Left lung (tissue), 10 donors: ENCODE measurements around the gene ATP11B. TPM values are rescaled to one million over a fixed set of nuclear protein-coding genes. Genes with fewer than 3 reads are reported as not detected.

Source experiments
- ATAC-seq: fragments of 200-7000 bp; cut with Tn5 transposase; one replicate; pipeline ENCODE4 v1.9.1; 2020; ENCODE audit warnings: moderate library complexity
- DNase-seq, 4 donors: peaks; one replicate each; pipeline ENCODE4 v3.0.0-alpha.2; 2013 to 2020
- H3K27ac ChIP-seq, 2 donors: fragments of 200-600 bp; sonication (generic) in 1 of 2; one replicate each; pipeline versions ENCODE4 v1.5.0 to v1.8.0; 2020 to 2021
- H3K27me3 ChIP-seq, 2 donors: fragments of 200-600 bp; sonication (generic) in 1 of 2; one replicate each; pipeline versions ENCODE4 v1.5.0 to v1.8.0; 2020 to 2021
- H3K36me3 ChIP-seq, 2 donors: fragments of 200-600 bp; sonication (generic) in 1 of 2; one replicate each; pipeline versions ENCODE4 v1.5.0 to v1.8.0; 2020 to 2021
- H3K4me1 ChIP-seq, 2 donors: fragments of 200-600 bp; one replicate each; pipeline ENCODE4 v1.8.0; 2021
- H3K4me3 ChIP-seq, 2 donors: fragments of 200-600 bp; sonication (generic) in 1 of 2; one replicate each; pipeline versions ENCODE4 v1.5.0 to v1.8.0; 2020 to 2021; ENCODE audit warnings: mild to moderate bottlenecking in 1 of 2
- H3K9me3 ChIP-seq, 2 donors: fragments of 200-600 bp; sonication (generic) in 1 of 2; one replicate each; pipeline versions ENCODE4 v1.5.0 to v1.8.0; 2020 to 2021
- CTCF ChIP-seq, 2 donors: fragments of 200-600 bp; sonication (generic) in 1 of 2; IDR thresholded peaks; one replicate each; pipeline versions ENCODE4 v1.5.0 to v1.8.0; 2021; ENCODE audit warnings: antibody characterized with exemption in 2 of 2
- intact Hi-C, 2 donors: fragments of 100-400 bp; cut with DNase I; formaldehyde crosslinking; loops; one replicate each; pipeline versions ENCODE4 v1.11.2 to v1.14.2; 2022
- polyA plus RNA-seq, 6 donors: library from polyadenylated mRNA; unstranded; fragments of 120-200 nt; gene quantifications; one replicate each; pipeline ENCODE4 v1.2.1, GENCODE V29; 2013; ENCODE audit not compliant: insufficient read length in 6 of 6
- total RNA-seq, 2 donors: library from RNA; stranded (reverse); fragmentation: NEBNext Ultra II Directional; extraction: Animal tissue kit (Norgen Biotek cat#: 25700); gene quantifications; one replicate each; pipeline ENCODE4 v1.2.1, GENCODE V29; 2021
- donor health status: DM: no; HTN: yes; CAD: no.
- donor health status: DM: no; HTN: no; CAD: no.

ATP11B gene
- total and polyA plus RNA-seq, 8 donors = 53.9 to 85.0 (median 60.7) TPM

- H3K27me3 ChIP-seq = no peaks in the 10 kb centered on the region
- ATAC-seq (no peak), DNase-seq (no peak)
- no peaks in the 10 kb centered on the region for H3K36me3 ChIP-seq
- no peak overlapping the region for H3K27ac ChIP-seq
- H3K4me1 ChIP-seq = no peaks in the 10 kb centered on the region
- TF ChIP-seq CTCF (IDR thresholded peaks at IDR 0.05) = no peak
- no peak overlapping the region for H3K4me3 ChIP-seq
- intact Hi-C loops = no loop called here
- H3K9me3 ChIP-seq = peaks cover 0 to 11% of the 10 kb centered on the region in 2 donors
Observed at GRCh38 chr3:182936918-182937285, 143.6 kb downstream of the ATP11B start.

GRCh38 chr3:182937293-182938051 is 144.2 kb downstream of the ATP11B start:
- TF ChIP-seq CTCF (IDR thresholded peaks at IDR 0.05) = no peak
- no peaks in the 10 kb centered on the region for H3K36me3 ChIP-seq
- intact Hi-C loops = no loop called here
- H3K27me3 ChIP-seq = no peaks in the 10 kb centered on the region
- no peak overlapping the region for H3K4me3 ChIP-seq
- DNase-seq (no peak), ATAC-seq (no peak)
- H3K9me3 ChIP-seq = peaks cover 0 to 6% of the 10 kb centered on the region in 2 donors
- H3K27ac ChIP-seq = no peak overlapping the region
- H3K4me1 ChIP-seq = no peaks in the 10 kb centered on the region

- Histone ChIP-seq H3K27ac (no peak overlapping the region), H3K4me3 (no peak overlapping the region), H3K9me3 (no peaks in the 10 kb centered on the region), H3K36me3 (peaks cover 0 to 11% of the 10 kb centered on the region in 2 donors), H3K4me1 (no peaks in the 10 kb centered on the region), H3K27me3 (no peaks in the 10 kb centered on the region)
- no peak for TF ChIP-seq CTCF (IDR thresholded peaks at IDR 0.05)
- ATAC-seq (no peak), DNase-seq (no peak)
- intact Hi-C loops = no loop called here
Observed at GRCh38 chr3:182940266-182940808, 147.0 kb downstream of the ATP11B start.

GRCh38 chr3:182941719-182942118 is 148.4 kb downstream of the ATP11B start:
- intact Hi-C loops = no loop called here
- H3K4me1 ChIP-seq = no peaks in the 10 kb centered on the region
- no peaks in the 10 kb centered on the region for H3K9me3 ChIP-seq
- DNase-seq (no peak), ATAC-seq (no peak)
- H3K27me3 ChIP-seq = no peaks in the 10 kb centered on the region
- no peak overlapping the region for H3K27ac ChIP-seq
- no peak for TF ChIP-seq CTCF (IDR thresholded peaks at IDR 0.05)
- no peak overlapping the region for H3K4me3 ChIP-seq
- H3K36me3 ChIP-seq = peaks cover 0 to 25% of the 10 kb centered on the region in 2 donors

GRCh38 chr3:182947888-182948287 is 154.6 kb downstream of the ATP11B start:
- Histone ChIP-seq H3K9me3 (no peaks in the 10 kb centered on the region), H3K36me3 (peaks cover 0 to 50% of the 10 kb centered on the region in 2 donors), H3K27me3 (no peaks in the 10 kb centered on the region), H3K4me1 (no peaks in the 10 kb centered on the region), H3K27ac (no peak overlapping the region), H3K4me3 (no peak overlapping the region)
- TF ChIP-seq CTCF (IDR thresholded peaks at IDR 0.05) = no peak
- ATAC-seq = peak; percentile 29
- intact Hi-C loops = no loop called here
- DNase-seq = no peak
